ENCODE results near the gene ARMH3.

Gene ARMH3

GRCh38 chr10:101960879-101961395 is 95.0 kb downstream of the ARMH3 start:
- TF ChIP-seq CTCF (IDR thresholded peaks at IDR 0.05; ENCODE audit: low read depth, low read length, missing control alignments), result no peak
- no peak overlapping the region for H3K4me3 ChIP-seq (ENCODE audit: low read depth, low read length)
- DNase-seq (ENCODE audit: low read depth), result no peak

DNA sequence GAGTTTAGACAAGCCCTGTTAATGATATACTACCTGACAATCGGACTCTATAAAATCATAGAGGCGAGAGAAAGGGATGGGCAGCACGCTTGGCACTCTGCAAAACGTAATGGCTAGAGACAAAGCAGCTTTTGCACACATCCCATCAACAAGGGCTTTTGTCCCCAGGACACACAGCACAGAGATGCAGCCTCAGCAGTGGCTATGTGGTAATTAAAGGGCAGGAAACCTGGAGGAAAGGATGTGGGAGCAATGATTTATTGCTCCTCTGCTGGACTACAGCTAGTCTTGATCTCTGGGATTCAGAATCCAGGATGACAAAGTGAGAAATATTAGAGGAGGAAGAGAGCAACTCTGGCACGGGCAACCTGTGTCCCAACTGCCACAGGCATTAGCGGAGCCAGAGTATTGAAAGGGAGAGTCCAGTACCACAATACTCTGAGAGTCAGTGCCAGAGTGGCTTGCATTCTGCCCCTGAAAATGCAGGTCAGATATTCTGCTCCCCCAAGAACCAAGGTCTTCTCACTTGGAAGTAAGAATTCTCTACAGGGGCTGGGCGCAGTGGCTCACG is 96.5 kb downstream of the ARMH3 start:
- H3K4me3 ChIP-seq (ENCODE audit: low read depth, low read length), result no peak overlapping the region
- no peak for TF ChIP-seq CTCF (IDR thresholded peaks at IDR 0.05; ENCODE audit: low read depth, low read length, missing control alignments)
- no peak for DNase-seq (ENCODE audit: low read depth)

DNA sequence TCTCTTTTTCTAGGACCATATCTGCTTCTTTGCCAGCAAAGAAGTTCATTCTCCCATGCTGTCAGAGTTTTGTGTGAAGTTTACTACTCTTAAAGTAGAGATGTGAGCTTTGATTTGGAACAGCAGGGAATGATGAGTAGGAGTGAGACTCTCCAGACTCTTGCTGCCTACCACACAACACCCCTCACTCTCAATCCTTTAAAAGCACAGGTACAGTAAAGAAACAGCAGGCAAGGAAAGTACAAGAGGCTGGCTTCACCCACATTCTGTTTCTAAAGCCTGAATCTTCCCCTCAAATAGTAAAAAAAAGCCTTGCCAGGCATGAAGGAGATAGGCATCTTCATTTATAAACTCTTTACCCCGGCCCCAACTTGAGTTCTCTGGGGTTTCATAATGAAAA is 97.3 kb downstream of the ARMH3 start:
- DNase-seq (ENCODE audit: low read depth), result no peak
- no peak overlapping the region for H3K4me3 ChIP-seq (ENCODE audit: low read depth, low read length)
- TF ChIP-seq CTCF (IDR thresholded peaks at IDR 0.05; ENCODE audit: low read depth, low read length, missing control alignments), result no peak

- TF ChIP-seq CTCF (IDR thresholded peaks at IDR 0.05; ENCODE audit: low read depth, low read length, missing control alignments), result no peak
- DNase-seq (ENCODE audit: low read depth), result no peak
- H3K4me3 ChIP-seq (ENCODE audit: low read depth, low read length), result no peak overlapping the region
Measured at GRCh38 chr10:101956898-101957297, 99.1 kb downstream of the ARMH3 start.

DNA sequence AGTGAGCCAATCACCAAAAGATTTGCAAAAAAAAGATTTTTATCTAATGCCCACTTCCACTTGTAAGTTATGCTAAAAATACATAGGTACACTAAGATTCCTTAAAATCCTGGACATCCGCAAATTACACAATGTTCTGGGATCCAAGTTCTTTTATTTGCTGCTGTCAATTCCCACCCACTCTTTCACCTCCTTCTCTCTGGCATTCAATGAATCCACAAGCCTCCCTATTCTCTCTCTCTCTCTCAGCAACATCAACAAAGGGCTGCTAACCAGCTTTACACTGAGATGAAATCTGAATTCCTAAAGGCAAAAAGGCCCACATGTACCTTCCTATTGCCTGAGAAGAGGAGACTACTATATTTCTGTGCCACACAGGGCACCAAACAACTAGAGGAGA is 99.9 kb downstream of the ARMH3 start:
- no peak for DNase-seq (ENCODE audit: low read depth)
- H3K4me3 ChIP-seq (ENCODE audit: low read depth, low read length), result no peak overlapping the region
- TF ChIP-seq CTCF (IDR thresholded peaks at IDR 0.05; ENCODE audit: low read depth, low read length, missing control alignments), result no peak

DNA sequence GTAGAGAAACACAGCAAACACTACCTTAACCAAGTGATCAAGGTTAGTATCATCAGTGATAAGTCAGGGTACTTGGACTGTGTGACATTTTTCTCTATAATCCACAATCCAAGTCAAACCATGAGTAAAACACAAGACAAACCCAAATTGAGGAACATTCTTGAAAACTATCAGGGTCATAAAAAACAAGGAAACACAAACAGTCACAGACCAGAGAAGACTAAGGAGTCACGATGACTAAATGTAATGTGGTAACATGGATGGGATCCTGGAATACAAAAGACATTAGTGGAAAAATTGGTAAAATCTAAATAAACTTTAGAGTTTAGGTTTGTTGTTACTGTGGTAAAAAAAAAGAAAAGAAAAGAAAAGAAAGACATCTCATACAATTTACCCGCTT is 103.8 kb downstream of the ARMH3 start:
- no peak overlapping the region for H3K4me3 ChIP-seq (ENCODE audit: low read depth, low read length)
- no peak for DNase-seq (ENCODE audit: low read depth)
- no peak for TF ChIP-seq CTCF (IDR thresholded peaks at IDR 0.05; ENCODE audit: low read depth, low read length, missing control alignments)

DNA sequence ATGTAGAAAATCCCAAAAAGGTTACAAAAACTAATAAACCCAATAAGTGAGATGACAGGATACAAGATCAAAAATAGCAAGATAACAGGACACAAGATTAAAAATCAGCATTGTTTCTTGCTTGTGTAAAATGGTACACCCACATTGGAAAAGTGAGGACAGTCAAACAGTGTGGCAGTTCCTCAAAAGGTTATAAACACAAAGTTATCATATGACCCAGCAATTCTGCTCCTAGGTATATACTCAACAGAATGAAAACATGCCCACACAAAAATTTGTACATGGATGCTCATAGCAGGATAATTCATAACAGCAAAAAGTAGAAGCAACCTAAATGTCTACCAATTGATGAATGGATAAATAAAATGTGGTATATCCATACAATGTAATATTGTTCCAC is 105.8 kb downstream of the ARMH3 start:
- no peak overlapping the region for H3K4me3 ChIP-seq (ENCODE audit: low read depth, low read length)
- no peak for DNase-seq (ENCODE audit: low read depth)
- no peak for TF ChIP-seq CTCF (IDR thresholded peaks at IDR 0.05; ENCODE audit: low read depth, low read length, missing control alignments)
